ENCODE results near the gene SRSF3.

The SRSF3 gene

DNA sequence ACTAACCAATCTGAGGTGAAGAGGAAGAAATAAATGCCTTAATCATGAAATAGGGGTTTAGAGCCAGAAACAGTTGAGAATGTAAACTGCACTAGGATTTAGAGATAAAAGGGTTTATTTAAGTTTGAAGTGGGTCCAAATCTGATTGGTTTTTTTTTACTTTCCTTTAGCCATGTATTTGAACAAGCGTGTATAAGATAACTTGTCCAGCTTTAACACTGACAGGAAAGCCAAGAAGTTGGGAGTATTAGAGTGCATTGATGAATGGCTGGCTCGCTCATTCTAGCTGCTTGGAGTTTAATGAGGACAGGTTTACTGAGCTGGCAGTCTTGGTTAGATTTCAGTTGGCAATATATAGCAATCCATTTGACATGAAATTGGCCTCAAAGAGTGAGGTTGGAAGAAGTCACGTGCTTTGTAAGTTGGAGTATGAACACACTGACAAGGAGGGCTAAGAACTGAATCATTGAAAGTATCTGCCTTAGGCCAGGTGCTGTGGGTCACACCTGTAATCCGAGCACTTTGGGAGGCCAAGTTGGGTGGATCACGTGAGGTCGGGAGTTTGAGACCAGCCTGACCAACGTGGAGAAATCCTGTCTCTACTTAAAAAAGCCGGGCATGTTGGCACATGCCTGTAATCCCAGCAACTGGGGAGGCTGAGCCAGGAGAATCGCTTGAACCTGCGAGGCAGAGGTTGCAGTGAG is 13.7 kb downstream of the SRSF3 start:
- H4K20me1 ChIP-seq (ENCODE audit: control insufficient read depth, insufficient read depth, low read depth, low read length): peaks cover 35% of the 10 kb centered on the region
- peaks cover 89% of the 10 kb centered on the region for H3K36me3 ChIP-seq (ENCODE audit: control insufficient read depth, low read length)
- H3K4me2 ChIP-seq (ENCODE audit: low read length): no peak overlapping the region
- no peaks in the 10 kb centered on the region for H3K9me2 ChIP-seq (replicated peaks; ENCODE audit: control insufficient read depth, low read length)
- H3K79me2 ChIP-seq (ENCODE audit: control insufficient read depth, low read length): peaks cover 32% of the 10 kb centered on the region
- no peak overlapping the region for H3K4me3 ChIP-seq (ENCODE audit: low read length)
- H3K9me3 ChIP-seq (ENCODE audit: control insufficient read depth, insufficient read depth, low read length): no peaks in the 10 kb centered on the region
- TF ChIP-seq, protein P1, sequence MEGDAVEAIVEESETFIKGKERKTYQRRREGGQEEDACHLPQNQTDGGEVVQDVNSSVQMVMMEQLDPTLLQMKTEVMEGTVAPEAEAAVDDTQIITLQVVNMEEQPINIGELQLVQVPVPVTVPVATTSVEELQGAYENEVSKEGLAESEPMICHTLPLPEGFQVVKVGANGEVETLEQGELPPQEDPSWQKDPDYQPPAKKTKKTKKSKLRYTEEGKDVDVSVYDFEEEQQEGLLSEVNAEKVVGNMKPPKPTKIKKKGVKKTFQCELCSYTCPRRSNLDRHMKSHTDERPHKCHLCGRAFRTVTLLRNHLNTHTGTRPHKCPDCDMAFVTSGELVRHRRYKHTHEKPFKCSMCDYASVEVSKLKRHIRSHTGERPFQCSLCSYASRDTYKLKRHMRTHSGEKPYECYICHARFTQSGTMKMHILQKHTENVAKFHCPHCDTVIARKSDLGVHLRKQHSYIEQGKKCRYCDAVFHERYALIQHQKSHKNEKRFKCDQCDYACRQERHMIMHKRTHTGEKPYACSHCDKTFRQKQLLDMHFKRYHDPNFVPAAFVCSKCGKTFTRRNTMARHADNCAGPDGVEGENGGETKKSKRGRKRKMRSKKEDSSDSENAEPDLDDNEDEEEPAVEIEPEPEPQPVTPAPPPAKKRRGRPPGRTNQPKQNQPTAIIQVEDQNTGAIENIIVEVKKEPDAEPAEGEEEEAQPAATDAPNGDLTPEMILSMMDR (IDR thresholded peaks at IDR 0.05; ENCODE audit: low read depth, low read length, poor library complexity, severe bottlenecking): no peak
- TF ChIP-seq EZH2phosphoT487 (IDR thresholded peaks at IDR 0.05; ENCODE audit: borderline replicate concordance, low read length): no peak
- peaks cover 94% of the 10 kb centered on the region for H3F3A ChIP-seq (ENCODE audit: control insufficient read depth, insufficient read depth)
- no peak overlapping the region for H3K27ac ChIP-seq (ENCODE audit: low read depth, low read length)
- no peaks in the 10 kb centered on the region for H3K4me1 ChIP-seq (ENCODE audit: control insufficient read depth, low read length)
- no peaks in the 10 kb centered on the region for H3K27me3 ChIP-seq (ENCODE audit: control insufficient read depth, low read length)

DNA sequence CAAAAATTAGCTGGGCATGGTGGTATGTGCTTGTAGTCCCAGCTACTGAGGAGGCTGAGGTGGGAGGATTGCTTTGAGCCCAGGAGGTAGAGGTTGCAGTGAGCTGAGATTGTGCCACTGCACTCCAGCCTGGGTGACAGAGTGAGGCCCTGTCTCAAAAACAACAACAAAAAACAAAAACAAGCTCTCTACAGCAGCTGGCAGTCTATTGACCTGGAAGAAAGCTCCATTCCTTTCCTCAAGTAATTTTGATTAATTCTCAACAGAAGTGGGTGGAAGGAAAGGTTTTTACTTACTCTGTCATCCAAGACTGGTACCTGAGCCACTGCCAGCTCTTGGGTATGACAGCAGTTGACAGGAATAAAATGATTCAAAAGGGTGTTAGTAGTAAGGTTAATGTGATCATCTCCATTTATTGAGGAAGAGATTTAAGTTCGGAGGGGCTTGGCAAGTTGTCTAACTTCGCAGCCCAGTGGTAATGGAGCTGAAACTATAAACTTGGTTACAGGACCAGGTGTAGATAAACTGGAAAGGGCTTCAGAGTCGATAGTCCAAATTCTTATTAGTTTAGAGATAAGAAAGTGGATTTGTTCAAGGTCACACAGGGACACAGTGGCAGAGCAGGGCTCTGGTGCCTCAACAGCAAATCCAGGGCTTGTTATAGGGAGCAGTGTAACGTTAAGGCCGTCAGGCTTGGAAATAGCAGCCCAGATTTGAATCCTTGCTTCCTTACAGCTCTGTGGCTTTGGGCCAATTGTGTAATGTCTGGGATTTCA is 14.8 kb downstream of the SRSF3 start:
- H3K27ac ChIP-seq (ENCODE audit: low read depth, low read length): peak overlapping the region; percentile 8; the same call in 1 of the 2 replicates
- H3K27me3 ChIP-seq (ENCODE audit: control insufficient read depth, low read length): no peaks in the 10 kb centered on the region
- H3K4me1 ChIP-seq (ENCODE audit: control insufficient read depth, low read length): no peaks in the 10 kb centered on the region
- H3K9me3 ChIP-seq (ENCODE audit: control insufficient read depth, insufficient read depth, low read length): no peaks in the 10 kb centered on the region
- peaks cover 25% of the 10 kb centered on the region for H4K20me1 ChIP-seq (ENCODE audit: control insufficient read depth, insufficient read depth, low read depth, low read length)
- no peak for TF ChIP-seq EZH2phosphoT487 (IDR thresholded peaks at IDR 0.05; ENCODE audit: borderline replicate concordance, low read length)
- TF ChIP-seq, protein P1 (IDR thresholded peaks at IDR 0.05; ENCODE audit: low read depth, low read length, poor library complexity, severe bottlenecking): no peak
- peaks cover 21% of the 10 kb centered on the region for H3K79me2 ChIP-seq (ENCODE audit: control insufficient read depth, low read length)
- peaks cover 85% of the 10 kb centered on the region for H3K36me3 ChIP-seq (ENCODE audit: control insufficient read depth, low read length)
- H3K4me3 ChIP-seq (ENCODE audit: low read length): no peak overlapping the region
- peaks cover 92% of the 10 kb centered on the region for H3F3A ChIP-seq (ENCODE audit: control insufficient read depth, insufficient read depth)
- H3K9me2 ChIP-seq (replicated peaks; ENCODE audit: control insufficient read depth, low read length): no peaks in the 10 kb centered on the region
- no peak overlapping the region for H3K4me2 ChIP-seq (ENCODE audit: low read length)

DNA sequence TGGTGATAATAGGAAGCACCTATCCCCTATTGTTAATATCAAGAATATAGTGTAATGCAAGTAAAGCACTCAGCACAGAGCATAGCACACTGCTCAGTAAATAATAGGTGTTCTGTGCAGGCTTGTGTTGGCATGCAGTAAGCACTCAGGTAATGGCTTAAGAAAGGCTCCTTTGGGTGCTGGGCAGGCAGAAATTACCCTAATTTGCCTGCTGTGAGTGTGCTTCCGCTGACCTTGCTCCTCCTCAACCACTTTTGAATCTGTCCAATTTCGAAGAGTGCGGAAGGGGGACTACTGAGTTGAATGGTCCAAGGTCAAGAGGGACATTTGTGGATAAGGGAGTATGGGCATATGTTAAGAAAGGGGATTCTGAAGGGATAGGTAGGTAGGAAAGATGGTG is 15.4 kb downstream of the SRSF3 start:
- Histone ChIP-seq H3K36me3 (ENCODE audit: control insufficient read depth, low read length) (peaks cover 79% of the 10 kb centered on the region), H3K9me2 (replicated peaks; ENCODE audit: control insufficient read depth, low read length) (no peaks in the 10 kb centered on the region), H3K4me1 (ENCODE audit: control insufficient read depth, low read length) (no peaks in the 10 kb centered on the region), H3K27ac (ENCODE audit: low read depth, low read length) (0 out of 2 replicates have a peak overlapping the region, but pooled peaks have one; percentile 8), H3K4me3 (ENCODE audit: low read length) (no peak overlapping the region), H3K27me3 (ENCODE audit: control insufficient read depth, low read length) (no peaks in the 10 kb centered on the region), H3K9me3 (ENCODE audit: control insufficient read depth, insufficient read depth, low read length) (no peaks in the 10 kb centered on the region), H3K79me2 (ENCODE audit: control insufficient read depth, low read length) (peaks cover 14% of the 10 kb centered on the region), H3F3A (ENCODE audit: control insufficient read depth, insufficient read depth) (peaks cover 86% of the 10 kb centered on the region), H3K4me2 (ENCODE audit: low read length) (no peak overlapping the region), H4K20me1 (ENCODE audit: control insufficient read depth, insufficient read depth, low read depth, low read length) (peaks cover 19% of the 10 kb centered on the region)
- TF ChIP-seq, protein P1 (IDR thresholded peaks at IDR 0.05; ENCODE audit: low read depth, low read length, poor library complexity, severe bottlenecking): no peak
- no peak for TF ChIP-seq EZH2phosphoT487 (IDR thresholded peaks at IDR 0.05; ENCODE audit: borderline replicate concordance, low read length)

Data from DOHH2 (cell line).